Cardiac muscle cell (in vitro differentiated cells and primary cell): ENCODE measurements around the gene PYHIN1. TPM values are rescaled to one million over a fixed set of nuclear protein-coding genes. Genes with fewer than 3 reads are reported as not detected.

Source experiments
- DNase-seq, 2 donors: peaks; one replicate each; pipeline versions ENCODE4 v3.0.0 to v3.0.0-alpha.2; 2010 to 2017; ENCODE audit warnings: low read depth in 1 of 2, low spot score in 1 of 2
- H3K27ac ChIP-seq: fragments of 200-600 bp; sonication (generic); 2 replicates; pipeline ENCODE4 v1.5.1; 2016
- H3K27me3 ChIP-seq: fragments of 200-600 bp; sonication (generic); 2 replicates; pipeline ENCODE4 v1.6.0; 2016; ENCODE audit warnings: control low read depth
- H3K36me3 ChIP-seq: fragments of 200-600 bp; sonication (generic); 2 replicates; pipeline ENCODE4 v1.5.1; 2016; ENCODE audit warnings: control low read depth
- H3K4me1 ChIP-seq: fragments of 200-600 bp; sonication (generic); 2 replicates; pipeline ENCODE4 v1.8.1; 2017; ENCODE audit warnings: low read depth, mild to moderate bottlenecking, mixed run types
- H3K4me3 ChIP-seq: fragments of 200-600 bp; sonication (generic); 2 replicates; pipeline ENCODE4 v1.5.1; 2016; ENCODE audit warnings: mild to moderate bottlenecking
- H3K9me3 ChIP-seq: fragments of 200-600 bp; sonication (generic); 2 replicates; pipeline ENCODE4 v1.5.1; 2017; ENCODE audit warnings: low read depth, mild to moderate bottlenecking, control low read depth
- CTCF ChIP-seq: IDR thresholded peaks from 2 replicates; pipeline ENCODE4 v1.5.1; 2012; ENCODE audit warnings: low read depth, mild to moderate bottlenecking, low read length
- polyA plus RNA-seq: library from polyadenylated mRNA; unstranded; fragments of >200 nt; fragmentation: Nextera tagmentation; extraction: Ambion mirVana; gene quantifications from 2 replicates; pipeline ENCODE4 v1.2.1, GENCODE V29; 2016
- total RNA-seq: library from RNA; depleted of rRNA; stranded (reverse); fragments of >200 nt; gene quantifications from 2 replicates; pipeline ENCODE4 v1.2.3, GENCODE V29; 2016

Gene PYHIN1
- total RNA-seq (not detected in 2 replicates), polyA plus RNA-seq (not detected in 2 replicates)

GRCh38 chr1:158931055-158931737 lies at the start of gene PYHIN1:
Gene PYHIN1, plus strand, starts transcription at chr1:158931552. Its CDS starts 5,359 bp downstream, at chr1:158936911.
- Histone ChIP-seq H3K36me3 (no peaks in the 10 kb centered on the region), H3K27me3 (no peaks in the 10 kb centered on the region), H3K4me1 (no peaks in the 10 kb centered on the region), H3K4me3 (no peak within 1 kb of the TSS), H3K27ac (no peak within 1 kb of the TSS), H3K9me3 (no peaks in the 10 kb centered on the region)
- no peak for DNase-seq
- TF ChIP-seq CTCF, result no peak

GRCh38 chr1:158893654-158894053 lies 37.7 kb upstream of the PYHIN1 start:
- Histone ChIP-seq H3K36me3 (no peaks in the 10 kb centered on the region), H3K9me3 (no peaks in the 10 kb centered on the region), H3K27me3 (no peaks in the 10 kb centered on the region), H3K27ac (no peak overlapping the region), H3K4me1 (no peaks in the 10 kb centered on the region), H3K4me3 (no peak overlapping the region)
- DNase-seq, result no peak
- no peak for TF ChIP-seq CTCF

GRCh38 chr1:158898722-158899121 lies 32.6 kb upstream of the PYHIN1 start:
- H3K4me1 ChIP-seq, result no peaks in the 10 kb centered on the region
- DNase-seq, result no peak
- no peaks in the 10 kb centered on the region for H3K9me3 ChIP-seq
- TF ChIP-seq CTCF, result no peak
- no peaks in the 10 kb centered on the region for H3K36me3 ChIP-seq
- H3K27me3 ChIP-seq, result no peaks in the 10 kb centered on the region
- no peak overlapping the region for H3K27ac ChIP-seq
- no peak overlapping the region for H3K4me3 ChIP-seq

GRCh38 chr1:158901623-158902022 lies 29.7 kb upstream of the PYHIN1 start:
- no peaks in the 10 kb centered on the region for H3K9me3 ChIP-seq
- H3K36me3 ChIP-seq, result no peaks in the 10 kb centered on the region
- no peak overlapping the region for H3K27ac ChIP-seq
- DNase-seq, result no peak
- no peak overlapping the region for H3K4me3 ChIP-seq
- H3K4me1 ChIP-seq, result no peaks in the 10 kb centered on the region
- H3K27me3 ChIP-seq, result no peaks in the 10 kb centered on the region
- no peak for TF ChIP-seq CTCF

GRCh38 chr1:158916085-158916484 lies 15.3 kb upstream of the PYHIN1 start:
- Histone ChIP-seq H3K36me3 (no peaks in the 10 kb centered on the region), H3K4me1 (no peaks in the 10 kb centered on the region), H3K27me3 (no peaks in the 10 kb centered on the region), H3K27ac (no peak overlapping the region), H3K4me3 (no peak overlapping the region), H3K9me3 (no peaks in the 10 kb centered on the region)
- no peak for DNase-seq
- TF ChIP-seq CTCF, result no peak
